ENCODE results near the gene BID.

- no peak for TF ChIP-seq CTCF (IDR thresholded peaks at IDR 0.05; ENCODE audit: low read length)
- TF ChIP-seq EZH2 (IDR thresholded peaks at IDR 0.05; ENCODE audit: borderline replicate concordance, low read length), result no peak
These were observed 24.5 kb downstream of the BID start for GRCh38 chr22:17749605-17750395.
